Measurements from ENCODE around the gene XYLT2.

- no peak for TF ChIP-seq EZH2 (IDR thresholded peaks at IDR 0.05; ENCODE audit: borderline replicate concordance, control insufficient read depth, low read depth, low read length)
- TF ChIP-seq ATF2 (IDR thresholded peaks at IDR 0.05; ENCODE audit: low read length): no peak
- TF ChIP-seq RFX5 (IDR thresholded peaks at IDR 0.05; ENCODE audit: low read depth, low read length): no peak
- TF ChIP-seq ZZZ3 (IDR thresholded peaks at IDR 0.05; ENCODE audit: control insufficient read depth, insufficient read length, low read depth): no peak
- no peak for TF ChIP-seq POLR2AphosphoS5 (IDR thresholded peaks at IDR 0.05; ENCODE audit: low read length)
- TF ChIP-seq, protein P1, sequence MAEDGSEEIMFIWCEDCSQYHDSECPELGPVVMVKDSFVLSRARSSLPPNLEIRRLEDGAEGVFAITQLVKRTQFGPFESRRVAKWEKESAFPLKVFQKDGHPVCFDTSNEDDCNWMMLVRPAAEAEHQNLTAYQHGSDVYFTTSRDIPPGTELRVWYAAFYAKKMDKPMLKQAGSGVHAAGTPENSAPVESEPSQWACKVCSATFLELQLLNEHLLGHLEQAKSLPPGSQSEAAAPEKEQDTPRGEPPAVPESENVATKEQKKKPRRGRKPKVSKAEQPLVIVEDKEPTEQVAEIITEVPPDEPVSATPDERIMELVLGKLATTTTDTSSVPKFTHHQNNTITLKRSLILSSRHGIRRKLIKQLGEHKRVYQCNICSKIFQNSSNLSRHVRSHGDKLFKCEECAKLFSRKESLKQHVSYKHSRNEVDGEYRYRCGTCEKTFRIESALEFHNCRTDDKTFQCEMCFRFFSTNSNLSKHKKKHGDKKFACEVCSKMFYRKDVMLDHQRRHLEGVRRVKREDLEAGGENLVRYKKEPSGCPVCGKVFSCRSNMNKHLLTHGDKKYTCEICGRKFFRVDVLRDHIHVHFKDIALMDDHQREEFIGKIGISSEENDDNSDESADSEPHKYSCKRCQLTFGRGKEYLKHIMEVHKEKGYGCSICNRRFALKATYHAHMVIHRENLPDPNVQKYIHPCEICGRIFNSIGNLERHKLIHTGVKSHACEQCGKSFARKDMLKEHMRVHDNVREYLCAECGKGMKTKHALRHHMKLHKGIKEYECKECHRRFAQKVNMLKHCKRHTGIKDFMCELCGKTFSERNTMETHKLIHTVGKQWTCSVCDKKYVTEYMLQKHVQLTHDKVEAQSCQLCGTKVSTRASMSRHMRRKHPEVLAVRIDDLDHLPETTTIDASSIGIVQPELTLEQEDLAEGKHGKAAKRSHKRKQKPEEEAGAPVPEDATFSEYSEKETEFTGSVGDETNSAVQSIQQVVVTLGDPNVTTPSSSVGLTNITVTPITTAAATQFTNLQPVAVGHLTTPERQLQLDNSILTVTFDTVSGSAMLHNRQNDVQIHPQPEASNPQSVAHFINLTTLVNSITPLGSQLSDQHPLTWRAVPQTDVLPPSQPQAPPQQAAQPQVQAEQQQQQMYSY (CRISPR knock-in tag; IDR thresholded peaks at IDR 0.05): no peak
- no peak for TF ChIP-seq TAF1 (IDR thresholded peaks at IDR 0.05; ENCODE audit: borderline replicate concordance, low read depth, low read length)
- TF ChIP-seq SUZ12 (IDR thresholded peaks at IDR 0.05; ENCODE audit: unreplicated experiment): no peak
- TF ChIP-seq, protein P2, sequence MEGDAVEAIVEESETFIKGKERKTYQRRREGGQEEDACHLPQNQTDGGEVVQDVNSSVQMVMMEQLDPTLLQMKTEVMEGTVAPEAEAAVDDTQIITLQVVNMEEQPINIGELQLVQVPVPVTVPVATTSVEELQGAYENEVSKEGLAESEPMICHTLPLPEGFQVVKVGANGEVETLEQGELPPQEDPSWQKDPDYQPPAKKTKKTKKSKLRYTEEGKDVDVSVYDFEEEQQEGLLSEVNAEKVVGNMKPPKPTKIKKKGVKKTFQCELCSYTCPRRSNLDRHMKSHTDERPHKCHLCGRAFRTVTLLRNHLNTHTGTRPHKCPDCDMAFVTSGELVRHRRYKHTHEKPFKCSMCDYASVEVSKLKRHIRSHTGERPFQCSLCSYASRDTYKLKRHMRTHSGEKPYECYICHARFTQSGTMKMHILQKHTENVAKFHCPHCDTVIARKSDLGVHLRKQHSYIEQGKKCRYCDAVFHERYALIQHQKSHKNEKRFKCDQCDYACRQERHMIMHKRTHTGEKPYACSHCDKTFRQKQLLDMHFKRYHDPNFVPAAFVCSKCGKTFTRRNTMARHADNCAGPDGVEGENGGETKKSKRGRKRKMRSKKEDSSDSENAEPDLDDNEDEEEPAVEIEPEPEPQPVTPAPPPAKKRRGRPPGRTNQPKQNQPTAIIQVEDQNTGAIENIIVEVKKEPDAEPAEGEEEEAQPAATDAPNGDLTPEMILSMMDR (IDR thresholded peaks at IDR 0.05 in 2 of 3, conservative IDR thresholded peaks at IDR 0.05 in 1 of 3; ENCODE audit: control insufficient read depth in 2 of 3, extremely low read depth in 1 of 3, insufficient read depth in 1 of 3, low read depth in 3 of 3, low read length in 3 of 3): no peak
Observed at GRCh38 chr17:50338645-50339044, 7.3 kb upstream of the XYLT2 start.

Data from GM12878 (cell line).